ENCODE data around the gene MLC1.

Gene MLC1

DNA sequence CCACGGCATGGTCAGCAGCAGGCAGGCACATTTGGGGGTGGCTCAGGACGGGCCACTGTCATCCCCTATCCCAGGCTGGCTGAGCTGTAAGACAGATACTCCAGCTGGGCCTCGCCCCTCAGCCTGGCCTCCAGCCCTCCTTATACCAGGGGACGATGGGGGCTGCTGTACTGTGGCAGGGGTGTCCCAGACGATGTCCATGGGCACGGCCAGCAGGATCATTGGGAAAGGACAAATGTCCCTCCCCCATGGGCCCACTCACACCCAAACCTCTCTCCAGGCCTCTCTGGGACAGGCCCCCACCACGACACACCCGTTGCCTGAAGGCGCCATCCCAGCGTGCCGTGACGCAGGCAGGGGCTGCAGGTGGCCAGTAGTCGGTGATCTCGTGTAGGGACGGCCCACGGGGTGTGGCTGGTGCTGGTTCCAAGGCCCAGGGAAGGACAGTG is 71.1 kb downstream of the MLC1 start:
- DNase-seq: no peak

DNA sequence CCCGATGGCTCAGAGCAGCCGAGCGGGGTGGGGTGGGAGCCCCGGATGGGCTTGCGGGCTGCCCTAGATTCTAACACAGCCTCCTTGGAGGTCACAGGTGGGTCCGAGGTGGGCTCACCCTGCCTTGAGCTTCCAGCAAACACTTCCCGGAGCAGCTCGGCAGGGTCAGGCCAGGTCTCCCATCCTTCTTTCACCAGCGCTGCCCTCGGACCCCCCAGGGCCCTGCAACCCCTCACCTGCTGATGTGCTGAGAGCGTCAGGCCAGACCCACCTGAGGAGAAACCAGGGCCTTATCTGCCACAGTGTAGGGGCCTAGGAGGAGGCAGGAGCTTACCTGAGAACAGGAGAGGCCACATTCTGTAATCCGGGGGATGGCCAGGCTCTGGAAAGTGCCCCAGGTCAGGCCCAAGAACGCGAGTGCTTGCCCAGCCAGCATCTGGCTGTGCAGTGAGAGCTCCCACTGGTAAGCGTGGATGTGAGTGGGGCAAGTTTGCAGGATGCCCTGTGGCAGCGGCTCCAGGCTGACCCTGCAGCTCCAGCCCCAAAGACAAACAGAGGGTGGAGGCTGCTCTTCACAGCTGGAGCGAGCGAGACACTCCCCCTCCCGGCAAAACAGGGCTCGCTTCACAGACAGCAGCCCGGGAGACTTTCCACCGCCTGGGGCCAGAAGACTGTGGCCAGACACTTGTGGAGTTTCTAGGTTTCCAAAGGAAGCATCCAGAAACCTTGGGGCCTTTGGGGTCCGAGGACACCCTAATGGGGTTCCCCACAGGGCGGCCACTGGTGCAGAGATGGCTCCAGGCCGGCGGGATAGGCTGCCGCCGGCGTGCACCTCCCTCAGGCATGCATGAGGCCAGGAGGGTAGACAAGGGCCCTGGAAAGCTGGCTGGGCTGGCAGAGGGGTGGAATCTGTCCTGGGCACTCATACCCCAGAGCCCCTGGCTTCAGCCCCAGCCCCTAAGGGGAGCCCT is 72.7 kb downstream of the MLC1 start, which contains the start of gene IL17REL:
TSS of gene IL17REL (minus strand) at position 555 of the 971 bp plus-strand sequence. CDS start at position 436, 119 bp downstream.
- DNase-seq: no peak

DNA sequence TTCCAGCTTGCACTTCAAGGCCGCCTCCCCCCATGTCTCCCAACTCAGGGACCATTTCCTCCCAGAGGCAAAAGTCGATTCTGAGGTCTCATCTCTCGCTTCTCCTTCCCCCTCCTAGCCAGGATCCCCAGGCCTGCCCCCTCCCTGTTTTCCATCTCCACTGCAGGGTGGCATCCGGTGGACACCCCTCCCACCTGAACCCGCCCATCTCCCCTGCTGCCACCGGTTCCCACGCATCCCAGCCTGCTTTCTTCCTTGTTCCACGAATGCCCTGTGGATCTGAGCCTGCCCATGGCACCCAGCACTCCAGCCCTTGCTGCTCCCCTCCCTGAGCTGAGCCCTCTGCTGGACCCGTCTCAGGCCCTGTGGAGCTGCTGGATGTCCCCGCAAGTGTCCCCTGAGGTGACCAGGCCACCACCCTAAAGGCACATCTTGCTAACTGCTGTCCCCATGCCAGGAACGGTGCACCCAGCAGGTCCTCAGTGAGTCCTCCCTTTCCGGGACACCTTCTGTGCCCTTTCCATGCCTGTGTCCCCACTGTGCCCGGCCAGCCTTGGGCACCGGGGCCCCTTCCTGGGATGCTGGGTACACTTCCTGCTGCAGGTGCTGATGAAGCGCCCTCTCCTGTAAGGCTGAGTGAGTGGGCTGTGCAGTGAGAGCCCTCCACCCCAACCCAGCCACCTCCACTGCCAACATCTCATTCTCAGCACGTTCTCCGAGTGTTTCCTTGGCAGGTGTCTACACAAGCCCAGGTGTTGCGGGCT is 73.6 kb downstream of the MLC1 start:
- no peak for DNase-seq

DNA sequence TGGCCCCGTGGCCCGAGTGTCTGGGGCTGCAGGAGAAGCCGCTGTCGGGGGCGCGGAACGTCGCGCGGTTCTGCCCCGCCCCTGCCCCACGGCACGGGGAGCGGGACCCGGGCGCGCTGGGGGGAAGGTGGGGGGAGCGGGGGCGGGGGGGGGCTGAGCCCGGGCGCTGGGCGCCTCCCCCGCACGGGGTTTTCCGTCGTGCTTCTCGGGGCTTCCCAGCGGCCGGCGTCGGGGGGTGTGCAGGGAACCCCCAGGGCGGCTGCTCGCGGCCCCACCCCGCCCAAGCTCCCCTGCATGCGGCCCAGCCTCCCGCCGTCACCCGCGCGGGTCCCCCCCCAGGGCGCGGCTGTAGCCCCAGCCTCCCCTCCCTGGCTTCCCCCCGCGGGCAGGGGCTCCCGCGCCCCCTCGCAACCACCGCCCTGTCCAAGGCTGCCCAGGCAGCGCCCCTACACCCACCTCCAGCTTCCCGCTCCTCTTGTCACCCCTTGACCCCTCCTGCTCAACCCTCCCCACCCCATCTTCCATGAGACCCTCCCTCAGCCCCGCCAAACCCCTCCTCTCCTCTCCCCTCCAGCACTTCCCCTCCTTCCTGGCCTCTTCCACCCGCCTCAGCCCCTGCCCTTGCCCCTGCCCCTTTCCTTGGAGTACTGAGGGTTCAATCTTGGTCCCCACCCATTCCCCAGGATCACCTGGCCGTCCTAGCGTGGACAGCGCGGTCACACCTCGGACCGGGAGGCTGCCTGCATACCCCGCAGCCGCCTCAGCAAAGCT is 74.4 kb downstream of the MLC1 start:
- DNase-seq: no peak

DNA sequence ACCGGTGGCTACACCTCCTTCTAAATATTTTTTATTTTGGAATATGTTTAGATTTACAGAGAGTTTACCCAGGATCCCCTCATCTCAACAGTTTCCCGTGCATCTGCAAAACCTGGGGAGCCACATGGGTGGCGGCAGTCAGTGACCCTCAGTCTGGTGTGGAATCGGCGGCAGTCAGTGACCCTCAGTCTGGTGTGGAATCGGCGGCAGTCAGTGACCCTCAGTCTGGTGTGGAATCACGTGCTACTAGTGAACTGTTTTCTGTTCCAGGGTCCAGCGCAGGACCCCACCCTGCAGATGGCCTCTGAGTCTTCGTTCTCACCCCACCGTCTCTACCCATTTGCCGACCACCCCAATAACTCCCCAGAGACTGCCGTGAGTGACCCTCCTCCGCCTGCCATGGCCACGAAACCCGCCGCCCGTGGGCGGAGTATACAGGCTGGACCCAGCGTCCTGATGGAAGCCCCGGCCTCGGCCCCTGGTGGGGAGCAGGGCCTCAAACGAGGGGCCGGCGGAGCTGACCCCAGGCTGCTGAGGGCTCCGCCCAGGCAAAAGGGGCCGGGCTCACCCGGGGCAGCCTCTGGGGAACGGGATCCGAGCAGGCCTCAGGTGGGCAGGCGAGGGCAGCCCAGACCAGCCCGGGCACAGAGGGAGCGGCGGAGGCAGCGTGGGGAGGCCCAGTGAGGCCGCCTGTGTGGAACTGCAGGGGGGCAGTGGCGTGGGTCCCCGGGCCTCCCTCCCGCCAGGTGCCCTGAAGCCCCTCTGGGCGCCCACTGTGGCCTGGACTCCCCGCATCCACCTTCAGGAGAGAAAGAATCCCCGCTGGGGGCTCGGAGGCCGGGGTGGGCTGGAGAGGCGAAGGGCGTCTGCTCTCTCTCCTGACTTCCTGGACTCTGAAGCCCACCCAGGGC is 75.2 kb downstream of the MLC1 start:
- DNase-seq: no peak
